Progenitor cell of endocrine pancreas (in vitro differentiated cells): Measurements from ENCODE around the gene LTBP2. TPM values are rescaled to one million over a fixed set of nuclear protein-coding genes. Genes with fewer than 3 reads are reported as not detected.

Experiments used
- DNase-seq: peaks from one replicate; pipeline ENCODE4 v3.0.0; 2021; ENCODE audit warnings: low spot score; ENCODE audit not compliant: unreplicated experiment
- H3K27ac Mint-ChIP-seq: 2 replicates; pipeline ENCODE4 v1.8.0; 2021; ENCODE audit warnings: mild to moderate bottlenecking, moderate library complexity, mixed read lengths
- H3K27me3 Mint-ChIP-seq: 2 replicates; pipeline ENCODE4 v1.8.0; 2021; ENCODE audit warnings: mixed read lengths
- H3K36me3 Mint-ChIP-seq: 2 replicates; pipeline ENCODE4 v1.8.0; 2022; ENCODE audit warnings: mixed read lengths; ENCODE audit not compliant: insufficient read depth
- H3K4me1 Mint-ChIP-seq: 2 replicates; pipeline ENCODE4 v1.8.0; 2021; ENCODE audit warnings: low read depth, mixed read lengths
- H3K4me3 Mint-ChIP-seq: 2 replicates; pipeline ENCODE4 v1.8.0; 2021; ENCODE audit warnings: low read depth, mild to moderate bottlenecking, moderate library complexity, mixed read lengths
- H3K9me3 Mint-ChIP-seq: 2 replicates; pipeline ENCODE4 v1.8.0; 2021; ENCODE audit warnings: low read depth, mixed read lengths
- long read RNA-seq: library from polyadenylated mRNA; unstranded; transcript quantifications from one replicate; pipeline ENCODE4 v2.0.0, GENCODE V29; 2020
- total RNA-seq: library from RNA; stranded (reverse); gene quantifications from 2 replicates; pipeline ENCODE4 v1.2.1, GENCODE V29; 2021
- TF ChIP-seq, protein P1 (sequence below): fragments of 200-600 bp; sonication (generic); IDR thresholded peaks from one replicate; pipeline ENCODE4 v1.5.0; 2021; ENCODE audit warnings: antibody characterized with exemption, mild to moderate bottlenecking; ENCODE audit not compliant: unreplicated experiment

Gene LTBP2
- total RNA-seq, result 0.47 and 0.79 TPM in 2 replicates
- long read RNA-seq, partial matches to known transcripts, result 0 of 1 reads
- long read RNA-seq, other reads (novel, unspliced or antisense), result 1 of 1 reads

DNA sequence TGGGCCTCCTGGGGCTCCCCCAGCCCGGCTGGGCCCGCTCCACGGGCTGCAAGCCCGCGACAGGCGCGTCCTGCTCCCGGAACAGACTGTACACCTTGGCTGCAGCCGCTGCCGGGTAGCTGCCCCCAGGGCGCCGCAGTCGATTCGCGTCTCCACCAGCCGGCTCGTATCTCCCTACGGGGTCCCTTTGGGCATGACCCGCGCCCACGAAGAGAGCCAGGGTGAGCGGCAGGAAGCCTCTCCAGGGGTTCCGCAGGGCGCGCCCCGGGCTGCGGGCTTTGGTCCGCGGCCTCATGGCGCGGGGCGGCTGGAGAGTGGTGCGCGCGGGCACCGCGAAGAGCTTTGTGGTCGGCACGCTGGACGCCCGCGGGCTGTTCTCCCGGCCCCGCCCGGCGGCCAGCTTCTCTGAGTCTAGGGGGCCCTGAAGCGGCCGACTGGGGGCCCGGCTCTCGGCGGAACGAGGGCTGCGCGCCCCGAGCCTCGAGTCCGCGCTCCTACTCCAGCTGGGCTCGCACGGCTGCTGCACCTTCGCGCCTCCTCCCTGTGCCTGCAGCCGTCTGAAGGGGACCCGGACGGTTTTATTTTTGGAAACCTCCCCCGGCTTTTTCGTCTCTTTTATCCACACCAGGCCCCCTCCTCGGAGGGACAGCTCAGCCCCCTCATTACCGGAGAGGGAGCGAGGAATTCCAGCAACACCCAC lies at the start of gene LTBP2:
TSS of gene LTBP2 (minus strand) at position 588 of the 700 bp plus-strand sequence. CDS start at position 295, 293 bp downstream.
- H3K36me3 Mint-ChIP-seq, result no peaks in the 10 kb centered on the region
- peak; percentile 15 for DNase-seq
- no peak within 1 kb of the TSS for H3K27ac Mint-ChIP-seq
- TF ChIP-seq, protein P1, sequence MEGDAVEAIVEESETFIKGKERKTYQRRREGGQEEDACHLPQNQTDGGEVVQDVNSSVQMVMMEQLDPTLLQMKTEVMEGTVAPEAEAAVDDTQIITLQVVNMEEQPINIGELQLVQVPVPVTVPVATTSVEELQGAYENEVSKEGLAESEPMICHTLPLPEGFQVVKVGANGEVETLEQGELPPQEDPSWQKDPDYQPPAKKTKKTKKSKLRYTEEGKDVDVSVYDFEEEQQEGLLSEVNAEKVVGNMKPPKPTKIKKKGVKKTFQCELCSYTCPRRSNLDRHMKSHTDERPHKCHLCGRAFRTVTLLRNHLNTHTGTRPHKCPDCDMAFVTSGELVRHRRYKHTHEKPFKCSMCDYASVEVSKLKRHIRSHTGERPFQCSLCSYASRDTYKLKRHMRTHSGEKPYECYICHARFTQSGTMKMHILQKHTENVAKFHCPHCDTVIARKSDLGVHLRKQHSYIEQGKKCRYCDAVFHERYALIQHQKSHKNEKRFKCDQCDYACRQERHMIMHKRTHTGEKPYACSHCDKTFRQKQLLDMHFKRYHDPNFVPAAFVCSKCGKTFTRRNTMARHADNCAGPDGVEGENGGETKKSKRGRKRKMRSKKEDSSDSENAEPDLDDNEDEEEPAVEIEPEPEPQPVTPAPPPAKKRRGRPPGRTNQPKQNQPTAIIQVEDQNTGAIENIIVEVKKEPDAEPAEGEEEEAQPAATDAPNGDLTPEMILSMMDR, result no peak
- peak within 1 kb of the TSS; percentile 67 for H3K4me3 Mint-ChIP-seq
- peaks cover 61% of the 10 kb centered on the region for H3K27me3 Mint-ChIP-seq
- H3K4me1 Mint-ChIP-seq, result peaks cover 10% of the 10 kb centered on the region
- H3K9me3 Mint-ChIP-seq, result no peaks in the 10 kb centered on the region

- H3K27ac Mint-ChIP-seq, result no peak overlapping the region
- no peak overlapping the region for H3K4me3 Mint-ChIP-seq
- no peaks in the 10 kb centered on the region for H3K27me3 Mint-ChIP-seq
- H3K36me3 Mint-ChIP-seq, result peaks cover 15% of the 10 kb centered on the region
- TF ChIP-seq, protein P1, result no peak
- no peak for DNase-seq
- no peaks in the 10 kb centered on the region for H3K4me1 Mint-ChIP-seq
- H3K9me3 Mint-ChIP-seq, result no peaks in the 10 kb centered on the region
Measured at GRCh38 chr14:74660863-74661262, 48.8 kb upstream of the LTBP2 start.

DNA sequence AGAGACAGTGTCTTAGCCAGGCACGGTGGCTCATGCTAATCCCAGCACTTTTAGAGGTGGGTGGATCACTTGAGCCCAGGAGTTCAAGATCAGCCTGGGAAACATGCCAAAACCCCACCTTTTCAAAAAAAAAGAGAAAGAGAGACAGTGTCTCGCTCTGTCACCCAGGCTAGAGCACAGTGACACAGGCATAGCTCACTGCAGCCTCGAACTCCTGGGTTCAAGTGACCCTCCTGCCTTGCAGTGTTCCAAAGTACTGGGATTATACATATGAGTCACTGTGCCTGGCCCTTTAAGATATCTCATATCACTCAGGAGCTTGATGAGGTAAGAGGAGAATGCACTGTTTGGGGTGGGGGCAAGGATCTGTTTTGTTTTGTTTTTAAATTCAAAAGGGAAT lies 48.1 kb upstream of the LTBP2 start:
- Mint-ChIP-seq H3K4me1 (no peaks in the 10 kb centered on the region), H3K36me3 (peaks cover 15% of the 10 kb centered on the region), H3K27ac (no peak overlapping the region), H3K27me3 (no peaks in the 10 kb centered on the region), H3K9me3 (no peaks in the 10 kb centered on the region), H3K4me3 (no peak overlapping the region)
- TF ChIP-seq, protein P1, result no peak
- DNase-seq, result no peak

DNA sequence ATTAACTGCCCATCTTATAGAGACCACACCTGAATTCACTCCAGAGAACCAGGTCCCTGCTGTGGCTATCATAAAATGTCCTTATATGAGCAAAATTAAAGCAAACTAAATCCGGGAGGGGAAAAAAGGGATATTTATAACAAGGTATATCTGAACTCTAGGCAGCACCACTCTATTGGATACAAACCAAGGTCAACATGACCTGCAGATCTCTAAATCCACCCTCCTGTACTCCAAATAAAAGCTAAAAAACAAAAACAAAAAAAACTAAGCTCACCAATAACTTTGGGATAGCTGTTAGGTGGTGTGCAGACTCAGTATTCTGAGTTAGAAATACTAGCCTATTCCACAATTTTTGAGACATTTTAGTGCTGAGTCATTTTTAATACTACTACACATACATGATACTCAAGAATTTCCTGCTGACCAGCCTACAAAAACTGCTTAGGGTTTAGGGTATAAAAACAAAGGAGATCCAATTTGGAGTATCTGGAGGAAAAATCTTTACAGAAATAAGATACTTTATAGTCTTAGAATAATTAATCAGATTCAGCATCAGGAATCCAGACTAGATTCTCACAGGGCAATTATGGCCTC lies 46.6 kb upstream of the LTBP2 start:
- Mint-ChIP-seq H3K27me3 (no peaks in the 10 kb centered on the region), H3K36me3 (peaks cover 14% of the 10 kb centered on the region), H3K27ac (no peak overlapping the region)

DNA sequence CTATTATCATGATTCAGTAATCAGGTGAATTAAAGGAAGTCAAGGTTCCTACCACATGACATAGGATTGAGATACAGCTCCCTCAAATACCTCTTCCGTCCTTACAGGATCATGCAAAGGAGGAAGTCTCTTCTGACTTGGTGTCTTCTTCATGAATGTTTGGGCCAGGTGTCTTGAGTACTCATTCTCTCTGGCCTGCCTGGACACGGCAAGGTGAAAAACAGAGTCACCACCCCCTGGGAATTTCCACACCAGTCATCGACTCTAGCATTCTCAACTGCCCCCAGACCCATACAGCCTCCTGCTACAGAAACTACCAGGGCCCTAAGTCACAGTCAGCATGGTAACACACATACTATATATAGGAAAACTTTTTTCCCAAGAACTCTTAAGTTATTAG lies 44.9 kb upstream of the LTBP2 start:
- Mint-ChIP-seq H3K9me3 (no peaks in the 10 kb centered on the region), H3K4me1 (no peaks in the 10 kb centered on the region), H3K27me3 (no peaks in the 10 kb centered on the region), H3K27ac (no peak overlapping the region), H3K36me3 (peaks cover 11% of the 10 kb centered on the region), H3K4me3 (no peak overlapping the region)
- DNase-seq, result no peak
- TF ChIP-seq, protein P1, result no peak

More for the DNA sequence above, 46.6 kb upstream of the LTBP2 start:
- Mint-ChIP-seq H3K4me3 (no peak overlapping the region), H3K4me1 (no peaks in the 10 kb centered on the region), H3K9me3 (no peaks in the 10 kb centered on the region)
- TF ChIP-seq, protein P1, result no peak
- DNase-seq, result no peak
